ENCODE measurements around the gene ANKRD20A1.
"Not testable (repeated sequence)": the region's sequence is repeated elsewhere in the genome, so short reads cannot be mapped to it uniquely, and the experiment has no call there.

The ANKRD20A1 gene

GRCh38 chr9:67858871-67859270, at the start of gene ANKRD20A1:
Gene ANKRD20A1 (plus strand): TSS chr9:67858931. CDS start chr9:67859427, 496 bp downstream.
- DNase-seq = not testable (repeated sequence)

GRCh38 chr9:67832088-67832487, 26.6 kb upstream of the ANKRD20A1 start:
- not testable (repeated sequence) for DNase-seq
